Activated CD8-positive, alpha-beta memory T cell treated with anti-CD3 and anti-CD28 coated beads, Interleukin-2, amount 50 U/mL, for 1 hour (primary cell): ENCODE results near the gene SUSD3.

Source experiments
- DNase-seq: peaks from one replicate; pipeline ENCODE4 v3.0.0-alpha.2; 2020; ENCODE audit errors: extremely low read depth

SUSD3 gene

DNA sequence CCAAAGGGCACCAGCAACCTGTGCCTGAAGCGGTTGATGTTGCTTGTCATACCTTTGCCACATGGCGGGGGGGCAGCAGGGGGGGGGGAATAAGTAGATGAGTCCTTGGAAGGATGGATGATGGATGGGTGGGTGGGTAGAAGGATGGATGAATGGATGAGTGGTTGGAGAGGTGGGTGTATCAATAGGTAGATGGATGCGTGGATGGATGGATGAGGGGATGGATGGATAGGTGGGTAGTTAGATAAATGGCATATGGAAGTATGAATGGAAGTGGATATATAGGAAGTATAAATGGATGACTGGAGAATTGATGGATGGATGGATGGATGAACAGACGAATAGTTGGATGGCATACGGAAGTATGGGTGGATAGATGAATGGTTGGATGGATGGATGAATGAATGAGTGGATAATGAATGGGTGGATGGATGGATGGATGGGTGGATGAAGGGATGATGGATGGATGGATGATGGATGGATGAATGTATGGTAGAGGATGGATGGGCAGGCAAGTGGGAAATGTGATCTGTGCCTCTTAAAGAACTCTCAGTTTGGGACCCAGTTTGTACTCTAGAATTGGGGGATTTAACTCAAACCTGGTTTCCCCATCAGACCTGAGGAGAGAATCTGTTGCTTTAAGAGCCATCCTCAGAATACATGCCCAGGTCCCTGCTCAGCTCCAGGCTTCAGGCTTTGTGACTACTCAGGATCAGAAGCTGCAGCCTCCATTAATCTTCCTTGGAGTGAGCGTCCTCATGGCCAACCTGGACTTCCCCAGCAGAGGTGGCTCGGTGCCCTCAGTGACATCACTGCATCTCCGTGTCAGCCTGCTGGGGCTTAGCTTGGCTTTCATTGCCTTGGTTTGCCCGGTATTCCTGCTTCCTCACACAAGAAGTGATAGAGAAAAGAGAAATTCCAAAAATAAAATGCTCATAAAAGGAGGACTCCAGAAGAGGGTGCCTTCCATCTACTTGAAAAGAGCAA lies 27.6 kb upstream of the SUSD3 start:
- DNase-seq: no peak

DNA sequence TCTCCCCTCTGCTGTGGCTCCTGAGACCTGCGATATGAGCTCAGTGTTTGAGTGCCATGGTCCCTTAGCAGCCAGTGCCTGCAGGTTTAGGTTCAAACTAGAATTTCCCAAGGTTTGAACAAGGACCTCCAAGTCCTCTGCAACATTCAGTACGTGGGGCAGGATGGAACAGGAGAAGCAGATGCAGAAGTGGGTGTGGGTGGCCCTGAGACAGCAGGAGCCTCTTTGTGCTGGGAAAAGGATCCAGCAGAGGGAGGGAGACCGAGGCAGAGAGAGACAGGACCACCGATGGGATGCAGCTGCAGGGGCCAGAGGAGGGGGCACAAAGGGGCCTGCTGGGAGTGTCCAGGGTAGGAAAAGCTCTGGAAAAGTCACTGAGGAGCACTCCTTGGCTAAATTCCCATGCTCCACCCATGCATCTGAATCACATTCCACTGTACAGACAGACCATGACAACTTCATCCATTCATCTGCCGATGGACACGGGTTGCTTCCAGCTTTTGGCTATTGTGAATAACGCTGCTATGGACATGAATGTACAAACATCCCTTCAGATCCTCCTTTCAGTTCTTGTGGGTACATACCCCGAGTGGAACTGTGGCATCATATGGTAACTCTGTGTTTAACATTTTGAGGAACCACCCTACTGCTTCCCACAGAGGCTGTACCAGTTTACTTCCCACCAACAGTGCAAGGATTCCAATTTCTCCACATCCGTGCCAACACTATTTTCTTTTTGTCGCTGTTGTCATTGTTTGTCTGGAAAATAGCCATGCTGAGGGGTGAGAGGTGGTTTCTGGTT lies 26.7 kb upstream of the SUSD3 start:
- DNase-seq: no peak

DNA sequence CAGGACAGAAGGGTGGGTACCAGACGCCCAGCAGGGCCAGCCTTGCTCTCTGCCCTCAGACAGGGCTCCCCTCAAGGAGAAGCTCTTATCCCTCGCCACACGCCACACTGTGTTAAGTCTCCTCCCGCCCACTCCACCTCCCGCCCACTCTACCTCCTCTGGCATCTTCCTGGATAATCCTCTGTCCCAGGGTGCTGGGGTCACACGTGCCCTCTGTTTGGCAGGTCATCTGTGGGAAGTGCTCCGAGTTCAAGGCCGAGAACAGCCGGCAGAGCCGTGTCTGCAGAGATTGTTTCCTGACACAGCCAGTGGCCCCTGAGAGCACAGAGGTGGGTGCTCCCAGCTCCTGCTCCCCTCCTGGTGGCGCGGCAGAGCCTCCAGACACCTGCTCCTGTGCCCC lies 26.0 kb upstream of the SUSD3 start:
- no peak for DNase-seq

DNA sequence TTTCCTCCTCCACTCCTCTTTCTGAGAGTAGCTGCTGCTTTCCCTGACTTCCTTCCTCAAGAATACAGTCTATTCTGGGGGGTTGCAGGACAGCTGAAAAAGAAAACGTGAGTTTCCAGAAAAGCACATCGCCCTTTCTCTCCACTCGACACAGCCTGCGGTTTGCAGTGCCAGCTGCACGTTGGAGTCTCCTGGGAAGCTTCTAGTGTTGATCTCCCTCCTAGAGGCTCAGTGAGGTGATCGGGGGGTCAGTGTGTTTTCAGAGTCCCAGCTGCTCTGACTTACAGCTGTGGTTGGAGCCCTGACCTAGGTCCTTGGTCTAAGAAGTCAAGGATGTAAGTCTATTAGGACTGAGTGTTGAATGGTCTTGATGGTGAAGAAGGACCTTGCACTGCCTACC lies 25.0 kb upstream of the SUSD3 start:
- no peak for DNase-seq

DNA sequence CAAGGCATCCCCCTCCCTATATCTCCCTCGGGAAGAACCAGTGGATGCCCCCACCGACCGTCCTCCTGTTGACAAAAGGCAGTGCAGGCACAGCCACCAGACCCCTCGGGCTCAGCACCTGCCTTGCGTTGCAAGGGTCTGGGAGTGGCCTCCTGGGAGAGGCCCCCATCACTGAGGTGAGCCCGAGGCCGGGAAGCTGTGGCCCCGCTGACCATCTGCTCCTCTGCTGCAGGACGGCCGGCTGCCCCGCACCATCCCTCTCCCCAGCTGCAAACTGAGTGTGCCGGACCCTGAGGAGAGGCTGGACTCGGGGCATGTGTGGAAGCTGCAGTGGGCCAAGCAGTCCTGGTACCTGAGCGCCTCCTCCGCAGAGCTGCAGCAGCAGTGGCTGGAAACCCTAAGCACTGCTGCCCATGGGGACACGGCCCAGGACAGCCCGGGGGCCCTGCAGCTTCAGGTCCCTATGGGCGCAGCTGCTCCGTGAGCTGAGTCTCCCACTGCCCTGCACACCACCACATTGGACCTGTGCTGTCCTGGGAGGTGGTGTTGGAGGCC lies 23.3 kb upstream of the SUSD3 start:
- no peak for DNase-seq

DNA sequence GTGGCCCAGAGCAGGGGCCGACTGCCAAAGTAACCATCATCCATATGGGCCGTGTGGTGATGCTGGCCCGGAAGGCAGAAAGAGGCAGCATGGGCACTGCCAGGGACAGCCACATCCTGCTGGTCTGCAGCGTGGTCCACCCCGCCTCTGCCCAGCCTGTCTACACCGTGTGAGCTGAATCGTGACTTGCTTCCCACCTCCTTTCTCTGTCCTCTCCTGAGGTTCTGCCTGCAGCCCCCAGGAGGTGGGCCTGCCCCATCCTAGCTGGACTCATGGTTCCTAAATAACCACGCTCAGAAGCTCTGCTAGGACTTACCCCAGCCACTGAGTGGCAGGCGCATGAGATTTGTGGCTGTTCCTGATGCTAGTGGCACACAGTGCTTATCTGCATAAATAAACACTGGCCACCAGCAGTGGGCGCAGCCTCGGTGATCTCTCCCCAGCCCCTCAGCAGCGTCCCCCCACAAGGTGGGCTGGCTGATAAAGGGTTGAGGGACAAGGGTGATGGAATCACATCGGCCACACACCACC lies 22.6 kb upstream of the SUSD3 start:
- no peak for DNase-seq

DNA sequence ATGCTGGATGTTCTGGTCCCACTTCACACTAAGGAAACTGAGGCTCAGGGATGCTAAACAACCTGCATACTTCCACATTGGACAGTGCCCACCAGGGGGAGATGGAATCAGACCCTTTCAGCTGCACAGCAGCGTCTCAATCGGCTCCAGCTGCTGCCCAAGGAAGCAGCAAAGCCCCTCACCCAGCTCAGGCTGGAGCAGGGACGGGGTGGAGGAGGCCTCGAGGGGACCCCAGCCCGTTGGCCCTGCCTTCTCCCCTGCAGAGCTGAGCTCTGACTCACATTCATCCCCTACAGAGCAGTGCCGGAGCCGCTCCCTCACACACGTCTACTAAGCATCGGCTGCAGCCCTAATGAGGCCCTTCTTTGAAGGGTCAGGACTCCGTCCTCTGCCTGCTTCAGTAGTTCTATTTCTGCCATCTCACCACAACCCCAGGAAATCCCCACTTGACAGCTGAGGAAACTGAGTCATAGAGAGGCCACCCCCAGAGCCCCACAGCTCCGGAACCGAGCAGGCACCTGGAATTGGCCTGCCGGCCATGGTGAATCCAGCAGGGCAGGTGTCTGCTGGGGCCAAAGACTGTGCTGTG lies 21.5 kb upstream of the SUSD3 start:
- no peak for DNase-seq

DNA sequence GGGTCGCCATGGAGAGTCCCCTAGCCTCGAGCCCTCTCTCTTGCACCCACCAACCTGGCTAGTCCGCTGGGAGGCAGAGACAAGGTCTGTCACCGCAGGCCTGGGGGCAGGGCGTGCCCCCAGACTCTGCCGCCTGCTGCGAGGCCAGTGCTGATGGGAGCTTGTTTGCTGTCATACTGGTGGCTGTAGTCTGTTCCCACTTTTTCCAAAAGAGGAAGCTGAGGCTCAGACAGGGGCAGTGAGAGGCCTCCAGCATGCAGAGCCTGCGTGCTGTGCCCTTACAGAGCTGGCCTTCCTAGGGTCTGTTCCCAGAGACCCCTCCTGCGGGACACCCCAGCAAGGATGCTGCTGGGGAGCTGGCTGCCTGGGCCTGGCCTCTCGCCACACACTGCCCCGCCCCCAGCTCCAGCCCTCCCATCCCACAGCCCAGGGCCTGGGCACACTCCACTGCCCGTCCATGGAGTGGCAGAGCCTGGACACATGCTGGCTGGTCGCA lies 21.0 kb upstream of the SUSD3 start:
- no peak for DNase-seq

DNA sequence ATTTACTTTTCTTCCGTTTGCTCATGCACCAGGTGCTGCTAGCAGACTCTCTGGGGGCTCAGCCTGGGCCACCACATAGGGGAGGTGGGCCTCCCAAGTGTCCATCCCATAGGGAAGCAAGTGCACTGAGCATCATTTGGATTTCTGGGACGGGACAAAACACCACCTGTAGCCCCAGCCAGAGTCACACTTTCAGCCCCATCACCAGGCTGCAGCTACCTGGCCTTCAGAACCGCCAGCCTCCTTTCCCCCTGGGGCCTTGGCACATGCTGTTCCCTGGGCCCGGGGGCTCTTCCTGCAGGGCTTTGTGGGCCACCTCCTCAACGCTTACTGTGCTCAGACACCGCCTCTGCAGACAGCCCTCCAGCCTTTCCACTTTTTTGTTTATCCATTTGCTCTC lies 19.6 kb upstream of the SUSD3 start:
- DNase-seq: no peak

DNA sequence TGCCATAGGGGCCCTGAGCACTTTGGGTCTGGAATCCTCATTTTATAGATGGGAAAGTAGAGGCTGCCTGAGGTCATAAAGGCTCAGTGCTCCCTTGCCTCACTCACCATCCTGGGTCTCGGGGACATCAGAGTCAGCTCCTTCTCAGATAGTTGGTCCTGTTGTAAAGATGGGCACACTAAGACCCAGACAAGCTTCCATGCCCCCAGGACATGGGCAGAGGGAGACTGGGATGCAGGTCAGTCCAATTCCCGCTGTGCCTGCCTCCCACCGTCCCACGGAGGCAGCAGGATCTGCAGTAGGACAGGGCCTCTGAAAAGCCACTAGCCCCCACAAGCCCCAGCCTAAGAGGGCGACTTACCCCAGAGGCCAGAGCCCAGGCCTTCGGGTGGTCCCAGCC lies 19.0 kb upstream of the SUSD3 start:
- DNase-seq: no peak

DNA sequence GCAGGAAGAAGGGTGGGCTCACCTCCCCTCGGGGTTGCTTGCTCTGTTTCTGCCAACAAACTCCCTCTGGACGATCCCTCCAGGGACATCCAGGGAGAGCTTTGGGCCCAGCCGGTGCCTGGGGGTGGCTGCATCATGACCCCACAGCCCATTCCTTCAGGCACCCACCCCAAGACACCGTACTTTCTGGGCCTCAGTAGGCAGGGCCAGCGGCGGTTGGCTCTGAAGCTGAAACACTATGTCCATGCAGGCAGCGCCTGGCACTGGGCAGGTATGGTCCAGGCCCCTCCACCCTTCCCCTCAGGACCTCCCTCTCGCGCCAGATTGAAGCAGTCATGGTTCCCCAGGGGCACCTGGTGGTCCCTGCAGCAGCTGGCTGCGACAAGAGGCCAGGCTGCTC lies 18.5 kb upstream of the SUSD3 start:
- DNase-seq: no peak

DNA sequence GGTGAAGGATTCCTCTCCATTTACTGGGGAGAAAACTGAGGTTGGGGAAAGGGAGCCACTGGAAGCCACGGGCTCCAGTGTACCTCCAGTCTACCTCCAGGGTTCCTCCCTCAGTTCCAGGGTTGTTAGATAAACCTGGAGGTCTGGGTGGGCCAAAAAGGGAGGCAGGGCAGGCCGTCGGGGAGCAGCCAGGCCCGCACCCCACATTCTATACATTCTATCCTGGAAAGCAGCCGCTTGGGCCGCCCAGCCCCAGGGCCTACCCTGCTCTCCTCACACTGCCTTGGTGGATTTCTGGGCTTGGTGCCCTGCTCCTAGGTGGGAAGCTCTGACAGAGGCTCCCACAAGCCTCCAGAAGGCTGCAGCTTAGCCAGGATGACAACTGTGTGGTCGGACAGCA lies 18.1 kb upstream of the SUSD3 start:
- DNase-seq: no peak

DNA sequence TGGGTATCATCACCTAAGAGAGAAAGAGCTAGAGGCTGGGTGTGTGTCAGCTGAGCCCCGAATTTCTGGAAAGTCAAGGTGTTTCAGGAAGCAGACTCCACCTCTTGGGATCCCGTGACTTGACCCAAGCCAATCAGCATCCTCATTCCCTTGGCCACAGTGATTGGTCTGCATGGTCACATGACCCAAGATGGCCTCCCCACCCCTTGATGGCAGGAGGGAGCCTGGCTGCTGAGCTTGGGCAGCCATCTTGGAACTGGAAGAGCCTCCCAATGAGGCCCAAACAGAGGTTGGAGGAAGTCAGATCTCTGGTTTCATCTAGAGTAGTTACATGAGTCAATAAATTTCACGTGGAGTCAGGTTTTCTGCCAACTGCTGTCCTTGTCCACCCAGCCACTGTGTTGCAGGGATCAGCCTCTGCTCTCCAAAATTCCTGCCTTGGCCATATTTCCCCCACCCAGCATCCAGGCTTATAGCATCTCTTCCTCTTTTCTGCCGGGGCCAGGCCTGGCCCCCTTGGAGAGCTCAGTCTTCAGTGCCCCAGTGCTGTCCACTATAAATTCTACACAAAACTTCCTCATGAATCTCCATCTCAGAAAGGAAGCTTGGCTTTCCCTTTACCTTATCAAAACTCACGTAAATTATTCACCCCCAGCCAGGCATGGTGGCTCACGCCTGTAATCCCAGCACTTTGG lies 17.2 kb upstream of the SUSD3 start:
- DNase-seq: no peak

DNA sequence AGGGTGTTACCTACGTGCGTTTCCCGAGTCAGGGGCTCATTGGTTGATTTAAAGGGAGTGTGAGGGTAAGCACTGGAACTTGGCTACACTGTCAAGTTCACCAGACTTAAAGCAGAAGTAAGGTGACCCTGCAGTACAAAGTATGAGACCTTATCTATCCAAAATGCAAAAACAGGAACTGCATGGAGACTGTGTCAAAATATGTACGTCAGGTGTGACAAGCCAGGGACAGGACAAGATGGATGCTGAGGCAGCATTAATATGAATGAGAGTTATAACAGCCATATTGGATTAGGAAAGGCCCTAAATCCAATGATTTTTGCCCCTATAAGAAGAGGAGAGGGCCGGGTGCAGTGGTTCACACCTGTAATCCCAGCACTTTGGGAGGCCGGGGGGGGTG lies 15.4 kb upstream of the SUSD3 start:
- DNase-seq: no peak

DNA sequence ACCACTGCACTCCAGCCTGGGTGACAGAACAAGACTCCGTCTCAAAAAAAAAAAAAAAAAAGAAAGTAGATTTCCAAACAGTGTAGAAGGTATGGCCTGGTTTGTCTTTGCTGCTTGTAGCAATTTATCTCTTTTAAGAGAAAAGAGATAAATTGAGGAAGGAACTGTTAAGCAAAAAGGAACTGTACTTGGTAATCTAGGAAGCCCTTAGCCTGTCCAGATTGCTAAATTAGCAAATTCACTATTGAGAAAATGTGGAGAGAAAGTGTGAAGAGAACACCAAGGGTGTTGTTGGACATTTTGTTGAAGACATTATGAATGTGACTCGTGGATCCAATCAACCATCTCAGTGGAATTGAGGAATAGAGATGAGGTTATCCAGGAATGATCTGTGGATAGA lies 13.0 kb upstream of the SUSD3 start:
- DNase-seq: no peak

DNA sequence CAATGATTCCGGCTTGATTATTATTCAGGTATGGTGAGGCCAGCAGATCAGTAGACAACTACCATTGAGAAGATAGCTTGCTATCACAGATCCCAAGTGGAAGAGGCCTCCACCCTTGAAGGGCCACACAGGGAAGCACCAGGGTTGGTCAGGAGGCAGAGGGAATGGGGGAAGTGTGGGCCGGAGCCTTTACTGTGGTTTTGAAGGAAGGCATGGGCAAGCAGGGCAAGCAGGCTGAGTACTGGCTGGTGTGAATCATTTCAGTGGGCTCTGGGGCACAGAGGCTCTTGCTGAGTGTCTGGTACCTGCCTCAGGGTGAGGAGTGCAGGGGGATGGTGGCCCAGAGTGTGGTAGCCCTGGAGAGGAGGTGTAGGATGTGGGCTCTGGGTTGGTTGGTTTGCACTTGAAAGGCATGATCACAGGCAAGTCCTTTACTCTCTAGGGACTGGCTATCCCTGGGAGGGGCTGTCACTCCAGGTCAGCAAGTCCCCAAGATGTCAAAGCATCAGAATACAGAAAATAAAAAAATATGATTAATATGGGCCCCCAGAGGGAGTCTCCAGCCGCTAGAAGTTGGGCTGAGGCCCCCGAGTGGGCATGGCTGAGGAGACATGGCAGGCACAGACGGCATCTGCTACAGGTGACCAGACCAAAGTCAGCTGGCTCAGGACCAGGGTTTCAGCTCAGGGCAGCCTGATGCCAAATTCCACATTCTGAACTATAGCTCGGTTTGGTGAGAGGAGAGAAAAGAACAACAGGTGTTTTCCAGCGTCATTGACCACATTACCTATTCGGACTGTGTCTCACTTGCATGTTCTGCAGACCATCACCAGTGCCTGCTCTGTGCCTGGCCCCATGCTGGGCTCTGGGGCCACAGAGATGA lies 9.7 kb upstream of the SUSD3 start:
- no peak for DNase-seq

DNA sequence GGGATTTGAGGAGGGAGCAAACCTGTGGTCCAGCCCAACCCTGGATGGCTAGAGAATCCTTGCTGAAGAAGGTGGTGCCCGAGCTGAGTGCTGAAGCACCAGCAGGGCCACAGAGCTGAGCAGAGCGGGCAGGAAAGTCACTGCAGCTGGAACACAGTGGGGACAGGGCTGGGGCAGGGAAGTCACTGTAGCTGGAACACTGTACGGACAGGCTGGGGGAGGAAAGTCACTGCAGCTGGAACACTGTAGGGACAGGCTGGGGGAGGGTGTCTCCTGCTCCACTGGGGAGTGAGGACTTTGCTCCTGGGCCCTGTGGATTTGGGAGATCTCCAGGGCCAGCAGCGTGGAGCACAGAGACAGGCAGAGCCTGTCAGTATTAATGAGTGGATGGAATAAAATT lies 9.0 kb upstream of the SUSD3 start:
- DNase-seq: no peak

DNA sequence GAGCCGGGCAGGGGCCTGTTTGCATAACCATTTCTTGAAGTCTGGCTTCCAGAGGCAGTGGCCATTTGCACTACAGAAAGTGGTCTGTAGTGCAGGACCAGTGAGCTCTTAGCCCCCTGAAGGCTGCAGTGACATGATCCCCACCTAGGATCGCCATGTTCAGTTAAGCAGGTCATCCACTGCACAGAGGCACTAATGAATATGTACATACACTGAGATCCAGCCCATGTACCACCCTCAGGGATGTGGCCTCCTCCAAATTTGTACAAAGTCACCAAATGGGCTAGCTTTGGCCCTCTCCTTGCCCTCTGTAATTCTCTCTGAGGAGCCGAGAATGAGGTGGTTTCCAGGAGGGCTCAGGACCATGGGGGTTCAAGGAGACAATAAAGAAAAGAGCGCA lies 8.3 kb upstream of the SUSD3 start:
- no peak for DNase-seq

DNA sequence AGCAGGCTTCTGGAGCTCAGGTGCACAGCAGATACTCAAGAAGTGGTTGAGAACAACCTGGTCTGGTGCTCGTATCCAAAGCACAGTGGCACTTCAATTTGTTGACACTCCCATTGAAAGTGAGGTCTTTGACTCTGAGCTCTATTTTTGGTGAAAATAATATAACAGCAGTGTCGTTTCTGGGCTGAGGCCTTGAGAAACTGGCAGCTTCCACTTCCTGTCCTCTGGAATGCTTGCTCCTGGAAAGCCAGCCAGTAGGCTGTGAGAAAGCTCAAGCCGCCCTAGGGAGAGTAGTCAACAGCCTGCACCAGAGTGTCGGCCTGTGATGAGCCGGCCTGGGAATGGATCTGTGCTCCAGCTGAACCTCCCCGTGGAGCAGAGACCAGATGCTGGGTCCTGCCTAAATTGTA lies 6.8 kb upstream of the SUSD3 start:
- no peak for DNase-seq
